Fibroblast of villous mesenchyme (primary cell): ENCODE data around the gene MRPL44. TPM values are rescaled to one million over a fixed set of nuclear protein-coding genes. Genes with fewer than 3 reads are reported as not detected.

Source experiments
- DNase-seq: peaks from one replicate; pipeline ENCODE4 v3.0.0-alpha.2; 2010; ENCODE audit warnings: low read depth
- H3K4me3 ChIP-seq: 2 replicates; pipeline ENCODE4 v1.5.1; 2011; ENCODE audit warnings: low read depth, mild to moderate bottlenecking, low read length
- CTCF ChIP-seq: IDR thresholded peaks from 2 replicates; pipeline ENCODE4 v1.5.1; 2012; ENCODE audit warnings: low read depth, mild to moderate bottlenecking, low read length; ENCODE audit not compliant: insufficient read depth
- total RNA-seq: library from RNA; depleted of rRNA; stranded (reverse); fragments of >200 nt; gene quantifications from 2 replicates; pipeline ENCODE4 v1.2.3, GENCODE V29; 2012

The MRPL44 gene
- total RNA-seq, 1 donor, result 32.0 TPM

- no peak overlapping the region for H3K4me3 ChIP-seq
- DNase-seq, result no peak
- no peak for TF ChIP-seq CTCF
These were observed 11.5 kb upstream of the MRPL44 start for GRCh38 chr2:223945755-223946154.

GRCh38 chr2:223947711-223948205 lies 9.5 kb upstream of the MRPL44 start:
- no peak overlapping the region for H3K4me3 ChIP-seq
- no peak for DNase-seq
- TF ChIP-seq CTCF, result no peak

GRCh38 chr2:223949241-223949840 lies 7.9 kb upstream of the MRPL44 start:
- no peak for DNase-seq
- no peak overlapping the region for H3K4me3 ChIP-seq
- no peak for TF ChIP-seq CTCF

- TF ChIP-seq CTCF, result no peak
- no peak overlapping the region for H3K4me3 ChIP-seq
- no peak for DNase-seq
These were observed 6.6 kb upstream of the MRPL44 start for GRCh38 chr2:223950448-223951347.

- TF ChIP-seq CTCF, result no peak
- H3K4me3 ChIP-seq, result no peak overlapping the region
- DNase-seq, result no peak
These were observed 4.8 kb upstream of the MRPL44 start for GRCh38 chr2:223952280-223952968.

GRCh38 chr2:223954401-223954800 lies 2.9 kb upstream of the MRPL44 start:
- no peak for TF ChIP-seq CTCF
- no peak overlapping the region for H3K4me3 ChIP-seq
- peak; percentile 68 for DNase-seq
